Heart left ventricle (tissue), 16 donors: ENCODE results near the gene GYPC. TPM values are rescaled to one million over a fixed set of nuclear protein-coding genes. Genes with fewer than 3 reads are reported as not detected.

Source experiments
- ATAC-seq, 4 donors: fragments of 200-7000 bp; cut with Tn5 transposase; one replicate each; pipeline ENCODE4 v1.9.1; 2020 to 2022; ENCODE audit warnings: moderate library complexity in 4 of 4, mild to moderate bottlenecking in 3 of 4, moderate number of reproducible peaks in 1 of 4
- DNase-seq, 5 donors: peaks; one replicate each; pipeline ENCODE4 v3.0.0-alpha.2; 2020
- H3K27ac ChIP-seq, 12 donors: fragments of 200-600 bp; sonication (generic) in 4 of 12; one replicate each; pipeline versions ENCODE4 v1.5.0 to v1.8.0; 2016 to 2022; ENCODE audit warnings: mild to moderate bottlenecking in 2 of 12
- H3K27me3 ChIP-seq, 9 donors: fragments of 200-600 bp; sonication (generic) in 2 of 9; one replicate each; pipeline versions ENCODE4 v1.5.1 to v1.8.0; 2016 to 2022; ENCODE audit warnings: mild to moderate bottlenecking in 3 of 9
- H3K36me3 ChIP-seq, 9 donors: fragments of 200-600 bp; sonication (generic) in 2 of 9; one replicate each; pipeline versions ENCODE4 v1.5.0 to v1.8.0; 2018 to 2022; ENCODE audit warnings: mild to moderate bottlenecking in 2 of 9
- H3K4me1 ChIP-seq, 12 donors: fragments of 200-600 bp; sonication (generic) in 4 of 12; one replicate each; pipeline versions ENCODE4 v1.5.0 to v1.8.0; 2016 to 2022; ENCODE audit warnings: mild to moderate bottlenecking in 3 of 12
- H3K4me3 ChIP-seq, 12 donors: fragments of 200-600 bp; sonication (generic) in 4 of 12; one replicate each; pipeline versions ENCODE4 v1.5.0 to v1.8.0; 2017 to 2022; ENCODE audit warnings: mild to moderate bottlenecking in 9 of 12, moderate library complexity in 4 of 12
- H3K9me3 ChIP-seq, 12 donors: fragments of 200-600 bp; sonication (generic) in 4 of 12; one replicate each; pipeline versions ENCODE4 v1.5.0 to v1.8.0; 2016 to 2022; ENCODE audit warnings: mild to moderate bottlenecking in 1 of 12
- POLR2A ChIP-seq, 2 donors: fragments of 450-650 bp; IDR thresholded peaks; one replicate each; pipeline ENCODE4 v1.6.1; 2017; ENCODE audit warnings: antibody characterized with exemption in 2 of 2, mild to moderate bottlenecking in 2 of 2, moderate library complexity in 2 of 2
- WGBS, 4 donors: extraction: QIAGEN DNeasy Blood & Tissue Kit in 2 of 4; methylation state at CpG; one replicate each; pipeline versions ENCODE4 v1.1.5 to v1.1.7; 2013 to 2018; 5-methylcytosine and 5-hydroxymethylcytosine counted together
- intact Hi-C, 10 donors: fragments of 100-400 bp; cut with DNase I; formaldehyde crosslinking; loops; one replicate each; pipeline versions ENCODE4 v1.11.1 to v1.14.2; 2022
- polyA plus RNA-seq, 2 donors: library from polyadenylated mRNA; stranded (reverse); fragments of 200-250 nt; gene quantifications; one replicate each; pipeline ENCODE4 v1.2.3, GENCODE V29; 2013
- total RNA-seq, 9 donors: library from RNA; depleted of rRNA in 2 of 9; stranded (reverse); fragments of >200 nt in 2 of 9; fragmentation: NEBNext Ultra II Directional in 3 of 9; extraction: Animal tissue kit (Norgen Biotek cat#: 25700) in 3 of 9; gene quantifications; one replicate each; pipeline versions ENCODE4 v1.1.0 to v1.2.4, GENCODE V29; 2016 to 2023
- TF ChIP-seq, protein P1 (sequence below), 12 donors: fragments of 200-600 bp; sonication (generic) in 4 of 12; IDR thresholded peaks; one replicate each; pipeline versions ENCODE4 v1.5.0 to v1.8.0; 2018 to 2022; ENCODE audit warnings: antibody characterized with exemption in 12 of 12, mild to moderate bottlenecking in 5 of 12
- donor health status: ischemic (EF 13 %, LVEDD 7.1; RV severe dilation, severe dysfunction).
- donor health status: healthy with polysubstance abuse.
- donor health status: DM: no; HTN: yes; CAD: no.
- donor health status: DM: no; HTN: no; CAD: no.
- donor health status: ischemic (EF 25% LVEDD 6.9; RV normal size, moderate dysfunction).
- donor health status: ischemic (EF 25% LVEDD 5.7; RV mildly dilated, moderate dysfunction).
- donor health status: healthy.
- donor health status: DM: yes; HTN: yes; CAD: no.
- donor health status: ischemic (EF 35%, LVEDD 5.7; RV mildly dilated, moderate dysfunction).
- donor health status: nonischemic (EF 11% LVEDD 7.7; RV severe dilation, severe dysfunction).
- donor health status: DM: yes; HTN: yes; CAD: no.
- donor health status: PGD.
- donor health status: ischemic (EF 29% LVEDD 5.4; RV normal size, mild dysfunction).
- donor health status: nonischemic (EF 23%, LVEDD 6.1; RV moderate dilation, normal function).

The GYPC gene
- total and polyA plus RNA-seq, 11 donors: 108 to 369 (median 131) TPM

DNA sequence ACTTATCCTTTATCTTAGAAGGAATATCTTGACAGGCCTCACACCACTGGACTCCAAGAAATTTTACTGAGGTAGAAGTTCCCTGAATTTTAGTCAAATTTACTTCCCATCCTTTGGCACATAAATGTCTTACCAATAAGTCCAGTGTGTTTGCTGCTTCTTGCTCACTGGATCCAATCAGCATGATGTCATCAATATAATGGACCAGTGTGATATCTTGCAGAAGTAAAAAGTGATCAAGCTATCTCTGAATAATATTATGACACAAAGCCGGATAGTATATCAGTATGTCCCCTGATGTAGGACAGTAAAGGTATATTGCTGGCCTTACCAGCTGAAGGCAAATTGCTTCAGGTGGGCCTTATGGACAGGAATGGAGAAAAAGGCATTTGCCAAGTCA, 6.9 kb upstream of the GYPC start:
- Histone ChIP-seq H3K27me3 (no peaks in the 10 kb centered on the region), H3K36me3 (no peaks in the 10 kb centered on the region), H3K4me3 (no peak overlapping the region), H3K27ac (no peak overlapping the region), H3K9me3 (no peaks in the 10 kb centered on the region), H3K4me1 (peaks cover 0 to 3% (median 0%) of the 10 kb centered on the region in 12 donors)
- TF ChIP-seq, protein P1, sequence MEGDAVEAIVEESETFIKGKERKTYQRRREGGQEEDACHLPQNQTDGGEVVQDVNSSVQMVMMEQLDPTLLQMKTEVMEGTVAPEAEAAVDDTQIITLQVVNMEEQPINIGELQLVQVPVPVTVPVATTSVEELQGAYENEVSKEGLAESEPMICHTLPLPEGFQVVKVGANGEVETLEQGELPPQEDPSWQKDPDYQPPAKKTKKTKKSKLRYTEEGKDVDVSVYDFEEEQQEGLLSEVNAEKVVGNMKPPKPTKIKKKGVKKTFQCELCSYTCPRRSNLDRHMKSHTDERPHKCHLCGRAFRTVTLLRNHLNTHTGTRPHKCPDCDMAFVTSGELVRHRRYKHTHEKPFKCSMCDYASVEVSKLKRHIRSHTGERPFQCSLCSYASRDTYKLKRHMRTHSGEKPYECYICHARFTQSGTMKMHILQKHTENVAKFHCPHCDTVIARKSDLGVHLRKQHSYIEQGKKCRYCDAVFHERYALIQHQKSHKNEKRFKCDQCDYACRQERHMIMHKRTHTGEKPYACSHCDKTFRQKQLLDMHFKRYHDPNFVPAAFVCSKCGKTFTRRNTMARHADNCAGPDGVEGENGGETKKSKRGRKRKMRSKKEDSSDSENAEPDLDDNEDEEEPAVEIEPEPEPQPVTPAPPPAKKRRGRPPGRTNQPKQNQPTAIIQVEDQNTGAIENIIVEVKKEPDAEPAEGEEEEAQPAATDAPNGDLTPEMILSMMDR (IDR thresholded peaks at IDR 0.05): no peak
- TF ChIP-seq POLR2A (IDR thresholded peaks at IDR 0.05): no peak
- no peak for ATAC-seq
- 95 to 100% (median 97%) methylated on average over 1 of the region's 1 CpG for WGBS, 4 donors
- no peak for DNase-seq
- intact Hi-C loops: loop anchor here in 2 of 10 donors (10.0 kb wide), 2 partner anchors 96 to 114 kb away; no protein-coding TSS in a partner anchor

DNA sequence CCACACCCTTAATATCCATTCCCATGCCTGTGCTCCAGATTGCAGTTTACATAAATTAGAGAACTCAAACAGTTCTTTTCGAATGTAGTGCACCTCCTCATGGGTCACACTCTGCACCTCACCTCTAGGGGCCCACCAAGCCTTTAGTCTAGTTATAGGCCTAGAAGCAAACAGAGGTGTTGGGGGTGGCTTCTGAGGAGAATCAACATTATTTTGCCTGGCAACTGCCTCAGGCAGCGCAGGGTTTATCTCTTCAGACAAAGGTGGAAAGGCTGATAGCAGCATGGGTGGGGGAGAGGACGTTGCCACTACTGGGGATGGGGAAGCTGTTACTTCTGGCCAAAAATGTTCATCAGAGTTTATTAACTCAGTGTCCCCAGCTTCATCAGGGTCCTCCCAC, 5.0 kb upstream of the GYPC start:
- Histone ChIP-seq H3K4me1 (peaks cover 0 to 17% (median 11%) of the 10 kb centered on the region in 12 donors), H3K4me3 (no peak overlapping the region), H3K27me3 (no peaks in the 10 kb centered on the region), H3K9me3 (no peaks in the 10 kb centered on the region), H3K36me3 (no peaks in the 10 kb centered on the region), H3K27ac (no peak overlapping the region)
- DNase-seq: no peak
- TF ChIP-seq POLR2A (IDR thresholded peaks at IDR 0.05): no peak
- TF ChIP-seq, protein P1 (IDR thresholded peaks at IDR 0.05): no peak
- WGBS, 4 donors: 83 to 95% (median 90%) methylated on average over 3 of the region's 3 CpGs
- ATAC-seq: no peak
- intact Hi-C loops: loop anchor here in 6 of 10 donors (10.0 kb wide), 3 partner anchors 84 to 124 kb away; no protein-coding TSS in a partner anchor

DNA sequence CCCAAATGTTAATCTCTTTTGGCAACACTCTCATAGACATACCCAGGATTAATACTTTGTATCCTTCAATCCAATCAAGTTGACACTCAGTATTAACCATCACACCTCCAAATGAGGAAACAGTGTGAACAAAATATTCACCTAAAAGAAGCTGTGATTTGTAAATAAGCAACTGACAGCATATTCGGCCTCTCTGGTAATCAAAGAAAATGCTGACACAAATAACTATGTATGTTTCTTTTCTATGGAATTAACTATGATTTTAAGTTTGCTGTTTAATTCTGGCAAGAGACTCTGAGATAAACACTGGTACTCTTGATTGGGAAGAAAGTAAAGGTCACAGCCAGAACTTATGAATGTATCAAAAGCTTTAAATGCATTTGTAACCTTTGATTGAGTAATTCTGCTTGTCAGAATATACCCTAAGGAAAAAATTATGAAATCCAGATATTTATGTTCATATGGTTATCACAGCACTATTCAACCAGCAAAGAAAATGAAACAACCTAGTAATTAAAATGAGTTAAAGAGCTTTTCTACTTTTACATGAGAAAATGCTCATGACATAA, 3.6 kb upstream of the GYPC start:
- intact Hi-C loops: loop anchor here in 6 of 10 donors (10.0 kb wide), 3 partner anchors 82 to 122 kb away; no protein-coding TSS in a partner anchor

DNA sequence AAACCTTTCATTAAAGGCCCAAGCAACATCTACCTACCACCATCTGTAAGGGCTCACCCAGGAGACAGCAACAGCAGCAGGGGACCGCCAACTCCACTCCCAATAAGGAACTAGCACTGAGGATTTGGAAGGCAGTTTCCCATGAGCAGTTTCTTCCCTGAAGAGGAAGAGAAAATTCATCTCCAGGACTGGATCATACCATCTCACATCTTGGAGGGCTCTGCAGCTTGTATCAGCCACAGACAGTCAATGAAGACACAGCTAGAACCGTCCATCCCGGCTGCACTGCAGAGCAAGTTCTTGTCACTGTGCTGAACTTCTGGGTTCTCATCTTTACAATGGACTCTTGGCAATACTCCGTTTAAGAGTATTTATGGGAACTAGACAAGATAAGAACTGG, 2.8 kb upstream of the GYPC start:
- Histone ChIP-seq H3K27me3 (no peaks in the 10 kb centered on the region), H3K27ac (no peak overlapping the region), H3K9me3 (no peaks in the 10 kb centered on the region), H3K4me3 (no peak overlapping the region), H3K36me3 (no peaks in the 10 kb centered on the region), H3K4me1 (peaks cover under 1 to 31% (median 24%) of the 10 kb centered on the region in 12 donors)
- no peak for TF ChIP-seq POLR2A (IDR thresholded peaks at IDR 0.05)
- TF ChIP-seq, protein P1 (IDR thresholded peaks at IDR 0.05): no peak
- 82 to 88% (median 85%) methylated on average over 4 of the region's 4 CpGs for WGBS, 4 donors
- DNase-seq (peak in 1 of 5 donors; percentile 3), ATAC-seq (no peak)
- intact Hi-C loops: loop anchor here in 6 of 10 donors (10.0 kb wide), 3 partner anchors 82 to 122 kb away; no protein-coding TSS in a partner anchor

More for the DNA sequence above, 3.6 kb upstream of the GYPC start:
- ATAC-seq: no peak
- Histone ChIP-seq H3K36me3 (no peaks in the 10 kb centered on the region), H3K27me3 (no peaks in the 10 kb centered on the region), H3K4me3 (no peak overlapping the region), H3K27ac (no peak overlapping the region), H3K4me1 (peaks cover 0 to 24% (median 17%) of the 10 kb centered on the region in 12 donors), H3K9me3 (no peaks in the 10 kb centered on the region)
- WGBS, 4 donors: 89 to 93% (median 91%) methylated on average over 1 of the region's 1 CpG
- TF ChIP-seq POLR2A (IDR thresholded peaks at IDR 0.05): no peak
- TF ChIP-seq, protein P1 (IDR thresholded peaks at IDR 0.05): no peak
- DNase-seq: no peak
